GM12874 (cell line): Measurements from ENCODE around the gene WWOX.
A peak's percentile ranks its signal among the peaks of the same experiment; 100 is the strongest.

Source experiments
- CTCF ChIP-seq: IDR thresholded peaks from 2 replicates; pipeline ENCODE4 v1.5.1; 2011; ENCODE audit warnings: low read depth, mild to moderate bottlenecking, control low read depth, low read length, moderate library complexity; ENCODE audit not compliant: insufficient read depth

Gene WWOX

GRCh38 chr16:78097548-78097947 is 1.9 kb upstream of the WWOX start:
- TF ChIP-seq CTCF, result no peak

- no peak for TF ChIP-seq CTCF
Observed at GRCh38 chr16:78098087-78098486, 1.4 kb upstream of the WWOX start.

- no peak for TF ChIP-seq CTCF
Observed at GRCh38 chr16:78098595-78099270, 721 bp upstream of the WWOX start.

DNA sequence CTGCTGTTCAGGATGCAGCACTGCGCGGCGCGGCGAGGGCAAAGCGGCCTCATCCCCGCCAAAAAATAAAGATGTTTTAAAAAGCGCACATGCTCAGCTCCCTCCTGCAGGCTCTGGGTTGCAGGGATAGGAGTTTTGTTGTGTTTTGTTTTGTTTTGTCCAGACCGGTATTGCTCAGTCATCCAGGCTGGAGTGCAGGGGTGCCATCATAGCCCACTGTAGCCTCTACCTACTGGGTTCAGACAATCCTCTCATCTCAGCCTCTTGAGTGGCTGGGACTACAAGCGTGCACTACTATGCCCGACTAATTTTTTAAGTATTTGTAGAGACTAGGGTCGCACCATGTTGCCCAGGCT is 636 bp downstream of the WWOX start:
- peak; percentile 90 for TF ChIP-seq CTCF

GRCh38 chr16:78102122-78102660 is 2.7 kb downstream of the WWOX start:
- TF ChIP-seq CTCF, result no peak

DNA sequence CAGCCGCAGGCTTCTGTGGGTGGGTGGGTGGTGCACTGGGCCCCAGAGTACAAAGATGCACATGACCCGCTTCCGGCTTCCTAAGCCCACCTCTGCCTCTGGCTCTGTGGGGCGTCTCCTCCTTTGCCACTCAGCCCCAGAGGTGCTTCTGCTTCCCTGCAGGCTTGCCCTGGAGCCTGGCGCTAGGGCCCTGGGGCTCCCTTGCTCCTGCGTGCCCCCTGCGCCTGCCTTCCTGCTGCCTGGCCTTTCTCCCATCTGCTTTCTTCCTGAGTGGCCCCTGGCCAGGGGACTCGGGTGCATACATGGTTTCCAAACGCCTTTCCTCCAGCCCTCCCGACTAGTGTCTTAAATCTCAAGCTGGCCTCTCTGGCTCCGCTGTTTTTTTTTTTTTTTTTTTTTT is 3.4 kb downstream of the WWOX start:
- TF ChIP-seq CTCF, result no peak

DNA sequence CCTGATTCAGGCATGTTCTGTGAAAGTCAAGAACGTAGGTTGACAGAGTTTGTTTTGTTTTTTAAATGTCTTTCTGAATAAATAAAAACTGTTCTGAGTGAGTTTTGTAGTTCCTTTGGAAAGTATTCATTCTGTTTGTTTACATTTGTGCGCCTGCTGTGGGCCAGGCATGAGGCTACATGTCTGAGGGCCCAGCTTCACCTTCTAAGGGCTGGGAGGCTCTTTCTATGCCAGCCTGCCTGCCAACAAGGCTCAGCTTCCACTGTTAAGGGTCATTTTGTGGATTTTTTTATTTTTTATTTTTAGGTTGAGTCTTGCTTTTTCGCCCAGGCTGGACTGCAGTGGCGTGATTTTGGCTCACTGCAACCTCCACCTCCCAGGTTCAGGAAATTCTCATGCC is 6.1 kb downstream of the WWOX start:
- TF ChIP-seq CTCF, result no peak

DNA sequence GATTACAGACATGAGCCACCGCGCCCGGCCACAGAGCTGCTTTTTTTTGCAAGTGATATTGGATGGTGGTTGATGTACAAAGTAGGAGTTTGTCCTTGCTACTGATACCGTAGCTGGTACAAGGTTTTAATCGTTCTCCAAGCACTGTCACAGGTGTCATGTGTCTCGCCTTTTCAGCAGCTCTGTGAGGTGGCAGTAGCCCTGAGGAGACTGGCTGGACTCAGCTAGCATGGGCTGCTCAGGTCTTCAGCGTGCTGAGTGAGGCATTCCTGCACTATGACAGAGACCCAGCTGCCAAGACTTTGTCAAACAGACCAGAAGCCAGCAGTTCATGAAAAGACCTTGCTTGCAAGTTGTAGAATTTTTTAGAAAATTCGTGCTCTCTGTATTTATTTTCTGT is 7.2 kb downstream of the WWOX start:
- no peak for TF ChIP-seq CTCF
